GM18498 (cell line): Measurements from ENCODE around the gene WFIKKN2.
"Not testable (repeated sequence)": the region's sequence is repeated elsewhere in the genome, so short reads cannot be mapped to it uniquely, and the experiment has no call there.

Experiments
- ATAC-seq: cut with Tn5 transposase; IDR thresholded peaks from one replicate; pipeline ENCODE4 v1.9.1; 2021; ENCODE audit warnings: mild to moderate bottlenecking, moderate library complexity; ENCODE audit not compliant: unreplicated experiment

Gene WFIKKN2, protein sequence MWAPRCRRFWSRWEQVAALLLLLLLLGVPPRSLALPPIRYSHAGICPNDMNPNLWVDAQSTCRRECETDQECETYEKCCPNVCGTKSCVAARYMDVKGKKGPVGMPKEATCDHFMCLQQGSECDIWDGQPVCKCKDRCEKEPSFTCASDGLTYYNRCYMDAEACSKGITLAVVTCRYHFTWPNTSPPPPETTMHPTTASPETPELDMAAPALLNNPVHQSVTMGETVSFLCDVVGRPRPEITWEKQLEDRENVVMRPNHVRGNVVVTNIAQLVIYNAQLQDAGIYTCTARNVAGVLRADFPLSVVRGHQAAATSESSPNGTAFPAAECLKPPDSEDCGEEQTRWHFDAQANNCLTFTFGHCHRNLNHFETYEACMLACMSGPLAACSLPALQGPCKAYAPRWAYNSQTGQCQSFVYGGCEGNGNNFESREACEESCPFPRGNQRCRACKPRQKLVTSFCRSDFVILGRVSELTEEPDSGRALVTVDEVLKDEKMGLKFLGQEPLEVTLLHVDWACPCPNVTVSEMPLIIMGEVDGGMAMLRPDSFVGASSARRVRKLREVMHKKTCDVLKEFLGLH

DNA sequence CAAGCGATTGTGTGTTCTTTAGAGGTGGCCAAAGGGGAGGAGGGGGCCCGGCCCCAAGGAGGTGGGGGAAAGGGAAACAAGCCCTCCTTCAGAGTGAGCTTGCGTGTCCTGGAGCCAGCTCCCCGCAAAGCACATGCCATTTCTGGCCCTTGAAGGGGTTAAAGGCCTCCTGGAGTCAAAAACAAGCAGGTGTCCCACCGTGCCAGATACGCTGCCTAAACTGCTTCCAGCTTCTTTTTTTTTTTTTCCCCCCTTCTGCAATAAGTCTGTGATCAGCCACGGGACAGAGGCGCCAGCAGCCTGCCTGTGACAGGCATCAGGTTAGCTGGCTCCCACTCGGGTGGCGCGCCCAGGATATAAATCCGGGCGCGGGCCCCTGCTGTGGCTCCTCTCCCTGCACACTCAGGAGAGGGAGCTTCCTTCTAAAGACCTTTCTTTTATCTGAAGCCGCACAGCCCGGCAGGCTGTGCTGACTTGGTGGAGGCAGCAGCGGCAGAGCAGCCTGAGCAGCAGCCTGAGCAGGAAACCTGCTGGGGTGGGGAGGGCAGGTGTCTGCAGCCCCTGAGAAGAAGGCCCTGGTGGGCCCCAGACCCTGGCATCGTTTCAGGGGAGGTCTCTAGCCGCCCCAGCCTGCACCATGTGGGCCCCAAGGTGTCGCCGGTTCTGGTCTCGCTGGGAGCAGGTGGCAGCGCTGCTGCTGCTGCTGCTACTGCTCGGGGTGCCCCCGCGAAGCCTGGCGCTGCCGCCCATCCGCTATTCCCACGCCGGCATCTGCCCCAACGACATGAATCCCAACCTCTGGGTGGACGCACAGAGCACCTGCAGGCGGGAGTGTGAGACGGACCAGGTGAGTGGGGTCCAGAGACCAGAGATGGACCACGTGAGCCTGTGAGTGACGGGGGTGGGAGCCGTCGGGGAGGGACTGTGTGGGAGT, at the start of gene WFIKKN2:
Gene WFIKKN2 (plus strand): TSS at position 286 of the 934 bp plus-strand sequence. CDS start 352 bp downstream, at position 638.
- no peak for ATAC-seq

DNA sequence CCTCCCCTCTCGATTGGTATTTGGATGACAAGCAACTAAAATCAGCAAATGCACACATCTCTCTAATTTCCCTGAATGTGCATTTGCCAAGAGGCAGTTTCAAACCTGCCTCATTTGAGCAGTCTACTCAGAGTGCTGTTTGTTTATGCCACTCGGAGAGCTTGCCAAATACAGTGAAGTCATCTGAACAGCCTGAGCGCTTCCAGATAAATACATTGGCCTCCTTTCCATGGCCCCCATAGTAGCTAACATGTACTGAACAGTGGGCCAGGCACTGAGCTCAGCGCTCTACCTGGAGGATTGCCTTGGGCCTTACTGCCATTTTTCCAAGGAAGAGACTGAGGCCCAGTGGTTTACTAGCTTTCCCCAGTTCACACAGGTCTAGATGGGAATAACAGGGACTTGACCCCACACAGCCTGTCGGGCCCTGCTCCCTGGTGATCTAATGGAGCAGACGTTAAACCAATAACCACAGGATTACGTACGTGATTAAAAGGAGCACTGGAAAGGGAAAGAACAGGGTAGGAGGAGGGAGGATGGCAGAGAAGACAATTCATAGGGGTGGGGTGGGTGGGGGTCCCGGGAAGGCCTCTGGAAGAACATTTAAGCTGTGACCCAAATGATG, 49.3 kb upstream of the WFIKKN2 start:
- ATAC-seq, result no peak

DNA sequence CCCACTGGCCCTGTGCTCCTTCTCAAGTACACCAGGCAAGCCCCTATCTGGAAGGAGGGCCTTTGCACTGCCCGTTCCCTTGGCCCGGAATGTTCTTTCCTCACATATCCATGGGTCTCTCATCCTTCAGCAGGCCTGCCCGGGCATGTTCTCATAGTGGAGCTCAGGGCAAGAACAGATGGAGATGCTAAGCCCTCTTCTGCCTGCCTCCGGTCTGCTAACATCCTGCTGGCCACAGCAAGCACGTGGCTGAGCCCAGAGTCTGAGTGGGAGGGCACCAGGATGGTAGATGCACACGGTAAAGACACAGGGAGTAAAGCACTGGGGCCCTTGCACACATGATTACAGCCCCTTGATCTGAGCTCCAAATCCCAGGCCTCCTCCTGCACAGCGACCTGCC, 48.3 kb upstream of the WFIKKN2 start:
- no peak for ATAC-seq

DNA sequence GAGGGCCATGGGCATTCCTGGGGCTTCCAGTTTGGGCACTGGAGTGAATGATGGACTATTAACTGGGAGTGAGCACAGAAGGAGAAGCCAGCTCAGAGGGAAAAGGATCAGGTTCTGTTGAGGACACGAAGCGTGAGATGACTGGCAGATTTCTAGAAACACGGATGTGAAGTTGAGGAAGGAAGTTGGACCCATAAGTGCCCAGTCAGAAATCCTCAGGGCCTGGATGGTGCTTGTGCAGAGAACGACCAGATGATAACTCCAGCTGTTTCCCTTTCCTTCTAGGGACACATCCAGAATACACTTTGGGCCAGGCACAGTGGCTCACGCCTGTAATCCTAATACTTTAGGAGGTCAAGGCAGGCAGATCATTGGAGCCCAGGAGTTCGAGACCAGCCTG, 44.8 kb upstream of the WFIKKN2 start:
- ATAC-seq, result no peak

DNA sequence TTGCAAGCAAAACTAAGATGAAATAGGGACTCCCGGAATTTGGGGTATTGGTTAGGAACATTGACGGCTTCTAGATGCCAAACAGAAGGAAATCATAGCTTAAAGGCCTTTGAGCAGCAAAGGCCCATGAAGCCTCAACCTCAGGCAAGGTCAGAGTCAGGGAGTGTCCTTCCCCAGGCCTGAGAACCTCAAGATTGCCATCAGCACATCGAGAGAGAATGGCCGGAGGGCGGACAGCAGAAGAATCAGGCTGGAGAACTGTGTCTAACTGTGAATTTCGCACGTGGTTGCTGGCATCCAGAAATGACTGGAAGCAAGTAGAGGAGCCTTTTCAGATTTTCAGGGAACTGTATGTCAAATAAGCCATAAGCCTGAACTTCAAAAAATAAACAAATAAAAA, 43.3 kb upstream of the WFIKKN2 start:
- no peak for ATAC-seq

DNA sequence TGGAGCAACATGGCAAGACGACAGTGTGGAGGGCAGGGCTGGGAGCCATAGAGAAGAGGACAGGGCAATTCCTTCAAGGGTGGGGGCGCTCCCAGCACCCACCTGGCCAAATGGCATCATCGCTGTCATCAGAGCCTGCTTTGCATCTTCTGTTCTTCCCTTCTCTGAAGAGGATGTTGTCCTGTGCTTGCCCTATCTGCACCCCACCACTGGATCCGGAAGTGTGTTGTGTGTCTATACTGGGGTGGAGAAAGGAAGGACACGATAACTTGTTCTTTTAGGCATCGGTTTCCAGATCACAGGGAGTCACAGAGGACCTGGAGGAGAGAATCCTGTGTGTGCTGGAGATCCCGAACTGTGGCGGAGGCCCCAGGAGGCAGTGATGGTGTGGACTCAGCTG, 42.4 kb upstream of the WFIKKN2 start:
- ATAC-seq, result no peak

DNA sequence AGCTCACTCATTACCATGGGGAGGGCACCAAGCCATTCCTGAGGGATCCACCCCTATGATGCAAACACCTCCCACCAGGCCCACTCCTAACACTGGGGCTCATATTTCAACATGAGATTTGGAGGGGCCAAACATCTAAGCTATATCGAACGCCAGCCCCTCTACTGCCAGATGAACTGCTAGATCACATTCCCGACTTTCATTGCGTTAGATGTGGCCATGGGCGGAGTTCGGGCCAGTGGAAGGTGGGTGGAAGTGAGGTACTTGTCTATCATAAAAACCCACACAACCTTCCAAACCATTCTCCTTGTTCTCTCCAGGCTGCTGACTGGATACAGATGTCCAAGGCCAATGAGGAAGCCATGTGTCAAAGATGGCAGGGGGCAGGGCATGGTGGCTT, 41.0 kb upstream of the WFIKKN2 start:
- ATAC-seq, result no peak

DNA sequence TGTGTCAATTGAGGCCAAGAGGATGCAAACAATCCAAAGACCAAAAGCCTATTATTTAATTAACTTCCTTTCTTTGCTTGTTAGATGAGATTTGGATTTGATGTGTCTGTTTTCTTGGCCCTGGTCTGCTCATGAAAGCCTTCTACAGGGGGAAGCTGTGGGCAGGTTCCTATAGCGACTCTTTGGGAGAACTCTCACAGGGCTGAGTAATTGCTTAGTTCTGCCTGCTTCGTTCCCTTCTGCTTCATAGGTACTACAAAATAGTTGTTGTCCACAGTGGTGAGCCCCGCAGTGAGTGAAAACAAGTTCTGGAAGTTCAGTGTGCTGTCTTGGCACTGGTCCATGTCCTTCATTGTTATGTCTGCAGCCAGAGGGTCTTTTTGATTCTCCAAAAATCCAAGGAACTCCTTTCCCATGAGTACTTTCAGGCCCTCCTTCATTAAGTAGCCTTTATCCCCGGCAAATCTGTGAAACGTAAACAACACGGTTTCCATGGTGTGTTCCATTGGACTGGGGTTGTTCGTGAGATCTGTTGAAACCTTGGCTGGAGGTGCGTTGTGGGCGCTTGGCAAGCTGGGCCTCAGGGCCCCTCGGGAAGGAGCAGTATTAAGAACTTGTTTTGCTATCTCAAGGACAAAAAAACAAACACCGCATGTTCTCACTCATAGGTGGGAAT, 38.1 kb upstream of the WFIKKN2 start:
- no peak for ATAC-seq

DNA sequence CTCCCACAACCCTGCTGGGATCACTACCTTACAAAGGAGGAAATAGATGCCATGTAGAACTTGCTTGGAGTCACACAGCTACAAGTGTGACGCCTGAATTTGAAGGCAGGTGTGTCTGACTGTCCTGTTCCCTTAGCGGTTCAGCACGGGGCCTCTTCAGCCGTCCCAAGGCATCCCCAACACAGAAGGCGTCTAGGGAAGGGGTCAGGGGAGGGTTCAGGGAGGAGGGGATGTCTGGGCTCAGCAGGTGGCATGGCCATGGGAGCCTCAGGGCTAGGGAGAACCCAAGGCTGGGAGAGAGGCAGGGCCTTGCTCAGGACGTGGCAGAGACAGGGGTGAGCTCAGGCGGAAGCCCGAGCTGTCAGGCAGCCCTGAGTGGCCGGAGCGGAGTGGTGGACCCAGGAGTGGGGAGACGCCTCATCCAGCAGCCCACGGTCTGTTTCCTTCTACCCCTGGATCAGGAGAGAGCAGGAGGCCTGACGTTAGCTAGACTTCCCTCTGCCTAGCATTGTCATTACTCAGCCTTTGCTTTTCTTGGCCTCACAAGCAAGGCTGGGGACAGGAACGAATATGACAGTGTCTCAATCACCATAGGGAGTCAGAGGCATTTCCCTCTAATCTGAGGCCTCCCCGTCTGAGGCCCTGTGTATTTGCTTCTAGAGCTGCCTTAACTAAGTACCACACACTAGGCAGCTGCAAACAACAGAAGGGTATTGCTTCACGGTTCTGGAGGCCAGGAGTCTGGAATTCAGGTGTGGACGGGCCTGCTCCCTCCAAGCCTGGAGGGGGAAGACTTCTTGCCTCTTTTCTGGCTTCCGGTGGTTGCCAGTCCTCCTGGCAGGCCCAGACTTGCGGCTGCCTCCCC, 36.7 kb upstream of the WFIKKN2 start:
- no peak for ATAC-seq

DNA sequence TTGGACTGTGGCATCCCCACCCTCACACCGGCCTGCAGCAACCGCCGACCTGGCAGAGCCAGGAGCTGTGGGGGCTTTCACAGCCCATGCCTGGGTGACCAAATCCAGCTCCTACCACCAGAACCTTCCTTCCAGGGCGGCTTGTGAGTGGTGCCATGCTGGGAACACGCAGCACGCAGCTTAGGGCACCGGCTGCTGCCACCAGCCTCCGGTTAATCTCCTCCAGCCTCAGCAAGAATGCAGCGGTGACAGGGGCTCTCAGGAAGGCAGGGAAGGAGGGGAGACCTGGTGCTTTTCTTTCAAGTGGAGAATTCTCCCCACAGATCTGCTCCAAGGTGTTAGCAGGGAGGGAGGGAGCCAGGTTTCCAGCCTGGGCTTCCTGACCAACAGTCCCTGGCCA, 35.8 kb upstream of the WFIKKN2 start:
- no peak for ATAC-seq

DNA sequence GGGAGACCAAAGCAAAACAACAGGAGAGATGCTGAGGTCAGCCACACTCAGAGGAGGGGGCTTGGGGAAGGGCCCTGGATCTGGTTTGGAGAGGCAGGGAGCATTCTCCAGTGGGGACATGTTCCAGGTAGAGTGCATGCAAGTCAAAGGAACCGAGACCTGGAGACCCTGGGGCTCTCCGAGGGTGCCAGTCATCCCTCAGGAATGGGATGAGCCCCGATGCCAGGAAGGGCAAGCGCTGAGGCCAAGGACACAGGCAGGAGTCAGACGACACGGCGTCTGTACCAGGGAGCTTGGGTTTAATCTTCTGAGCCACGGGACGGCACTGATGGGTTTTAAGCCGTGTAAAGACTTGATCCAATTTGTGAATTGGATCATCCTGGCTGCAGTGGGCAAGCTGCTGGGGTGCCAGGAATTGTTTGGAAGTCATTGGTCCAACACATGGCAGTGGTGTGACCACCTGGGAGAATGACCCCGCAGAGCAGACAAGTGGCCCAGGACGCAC, 35.1 kb upstream of the WFIKKN2 start:
- no peak for ATAC-seq

DNA sequence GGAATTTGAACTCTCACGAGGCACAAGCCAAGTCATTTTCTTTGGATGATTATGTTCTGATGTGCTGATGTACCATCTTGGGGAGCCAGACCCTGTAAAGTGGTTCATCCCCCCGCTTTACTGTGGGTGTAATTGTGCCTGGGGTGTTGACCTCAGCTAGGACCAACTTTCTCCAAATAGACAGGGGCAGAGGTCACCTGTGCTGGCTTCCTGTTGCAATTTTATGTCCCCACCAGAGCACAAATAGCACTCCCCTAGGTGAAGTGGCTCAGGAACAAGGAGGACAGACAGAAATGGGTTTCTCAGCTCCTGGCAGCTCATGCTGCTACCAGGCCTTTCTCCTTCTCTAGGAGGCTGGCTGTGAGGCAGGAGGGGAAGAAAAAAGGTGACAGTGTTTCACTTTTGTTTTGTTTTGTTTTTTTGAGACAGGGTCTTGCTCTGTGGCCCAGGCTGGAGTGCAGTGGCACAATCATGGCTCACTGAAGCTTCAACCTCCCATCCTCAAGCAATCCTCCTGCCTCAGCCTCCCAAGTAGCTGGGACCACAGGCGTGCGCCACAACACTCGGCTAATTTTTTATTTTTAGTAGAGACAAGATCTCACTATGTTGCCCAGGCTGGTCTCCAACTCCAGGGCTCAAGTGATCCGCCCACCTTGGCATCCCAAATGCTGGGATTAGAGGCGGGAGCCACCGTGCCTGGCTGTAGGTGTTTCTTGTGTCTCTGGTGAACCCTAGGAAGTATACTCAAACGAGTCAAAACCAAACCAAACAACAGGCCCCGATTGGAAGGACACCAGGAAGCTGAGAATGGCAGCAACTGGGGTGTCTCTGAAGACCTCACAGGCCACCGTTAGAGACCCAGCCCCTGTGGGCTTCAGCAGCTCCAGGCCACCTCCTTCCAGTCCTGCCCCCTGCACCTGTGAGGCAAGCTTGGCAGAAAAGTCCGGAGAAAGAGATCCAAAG, 32.5 kb upstream of the WFIKKN2 start:
- ATAC-seq, result no peak

DNA sequence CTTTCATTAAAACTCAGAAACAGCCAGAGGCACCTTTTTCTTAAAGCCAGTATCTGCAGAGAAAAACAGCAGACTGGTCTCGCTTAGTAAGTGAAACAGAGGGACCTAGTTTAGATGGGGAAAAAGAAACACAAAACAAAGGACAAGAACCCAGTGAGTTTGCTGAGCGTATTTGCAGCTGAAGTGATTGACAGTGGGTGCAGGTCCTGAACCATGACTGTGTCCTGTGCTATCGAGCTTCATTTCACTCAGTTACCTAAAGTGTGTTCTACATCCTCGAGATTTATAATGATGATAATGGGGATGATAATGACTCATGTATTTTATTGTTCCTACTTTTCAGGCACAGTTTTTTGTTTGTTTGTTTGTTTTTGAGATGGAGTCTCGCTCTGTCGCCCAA, 31.7 kb upstream of the WFIKKN2 start:
- no peak for ATAC-seq

DNA sequence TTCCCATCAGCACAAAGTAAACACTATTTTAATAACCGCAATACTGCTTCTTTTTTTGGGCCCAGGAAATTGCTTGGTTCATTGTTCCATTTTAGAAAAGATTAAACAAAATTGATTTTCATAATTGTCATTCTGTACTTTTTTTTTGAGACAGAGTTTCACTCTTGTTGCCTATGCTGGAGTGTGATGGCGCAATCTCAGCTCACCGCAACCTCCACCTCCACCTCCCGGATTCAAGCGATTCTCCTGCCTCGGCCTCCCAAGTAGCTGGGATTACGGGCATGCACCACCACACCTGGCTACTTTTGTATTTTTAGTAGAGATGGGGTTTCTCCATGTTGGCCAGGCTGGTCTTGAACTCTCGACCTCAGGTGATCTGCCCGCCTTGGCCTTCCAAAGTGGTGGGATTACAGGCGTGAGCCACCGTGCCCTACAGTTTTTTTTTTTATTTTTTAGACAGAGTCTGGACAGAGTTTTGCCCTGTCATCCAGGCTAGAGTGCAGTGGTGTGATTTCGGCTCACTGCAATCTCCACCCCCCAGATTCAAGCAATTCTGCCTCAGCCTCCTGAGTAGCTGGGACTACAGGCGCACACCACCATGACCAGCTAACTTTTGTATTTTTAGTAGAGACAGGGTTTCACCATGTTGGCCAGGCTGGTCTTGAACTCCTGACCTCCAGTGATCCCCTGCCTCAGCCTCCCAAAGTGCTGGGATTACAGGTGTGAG, 30.5 kb upstream of the WFIKKN2 start:
- ATAC-seq, result not testable (repeated sequence)

DNA sequence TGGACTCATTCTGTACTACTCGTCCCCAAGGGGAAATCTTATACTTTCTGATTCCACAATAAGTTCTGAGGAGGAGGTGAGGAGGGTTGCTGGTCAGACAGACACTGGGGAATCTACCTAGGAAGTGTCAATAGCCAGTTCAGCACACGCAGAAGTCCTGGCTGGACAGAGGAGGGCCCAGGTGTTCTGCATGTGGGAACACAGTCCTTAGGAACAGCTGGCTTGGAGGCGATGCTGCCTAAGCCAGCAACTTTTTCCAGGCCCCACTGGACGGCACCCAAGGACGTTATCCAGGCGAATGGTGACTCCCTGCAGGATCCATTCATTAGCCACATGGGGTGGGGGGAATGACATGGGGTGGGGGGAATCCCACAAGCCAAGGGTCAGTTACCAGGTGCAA, 29.9 kb upstream of the WFIKKN2 start:
- ATAC-seq, result no peak

DNA sequence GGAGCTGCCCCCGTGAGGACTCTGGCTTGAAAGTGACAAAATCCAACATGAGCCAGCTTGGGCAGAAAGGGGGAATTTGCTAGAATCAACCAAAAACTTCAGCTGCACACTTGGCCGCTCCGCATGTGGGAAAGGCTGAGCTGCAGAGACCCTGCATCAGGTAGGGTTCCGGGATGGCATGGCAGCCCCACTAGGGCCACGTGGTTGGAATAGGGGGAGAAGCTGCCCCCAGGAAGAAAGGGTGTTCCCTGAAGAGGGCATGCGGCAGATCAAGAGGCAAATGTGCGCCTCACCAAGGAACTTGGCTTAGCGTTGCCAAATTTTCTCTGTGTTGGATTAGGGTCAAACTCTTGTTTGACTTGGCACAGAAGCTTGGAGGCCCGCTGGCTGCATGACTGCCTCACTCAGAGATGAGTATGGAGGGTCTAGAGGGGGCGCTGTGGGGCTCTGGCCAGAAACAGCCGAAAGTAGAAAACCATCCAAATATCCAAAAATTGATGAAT, 29.2 kb upstream of the WFIKKN2 start:
- ATAC-seq, result no peak

DNA sequence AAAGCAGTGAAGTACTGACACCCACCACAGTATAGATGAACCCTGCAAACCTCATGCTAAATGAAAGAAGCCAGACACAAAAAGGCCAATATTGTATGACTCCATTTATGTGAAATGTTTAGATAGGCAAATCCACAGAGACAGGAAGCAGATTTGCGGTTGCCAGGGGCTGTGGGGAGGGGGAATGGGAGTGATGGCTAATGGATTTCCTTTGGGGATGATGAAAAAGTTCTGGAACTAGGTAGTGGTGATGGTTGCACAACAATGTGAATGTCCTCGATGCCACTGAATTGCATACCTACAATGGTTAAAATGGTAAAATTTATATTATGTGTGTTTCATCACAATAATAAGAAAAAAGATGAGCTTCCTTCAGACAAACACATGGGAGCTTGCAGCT, 28.4 kb upstream of the WFIKKN2 start:
- no peak for ATAC-seq
